ENCODE results near the gene DOCK7.
A peak's percentile ranks its signal among the peaks of the same experiment; 100 is the strongest.

The DOCK7 gene

GRCh38 chr1:62407398-62408009 lies 280.7 kb downstream of the DOCK7 start:
- peak; percentile 63 for DNase-seq (ENCODE audit: low read depth)

- DNase-seq (ENCODE audit: low read depth), result no peak
Measured at GRCh38 chr1:62406576-62406975, 281.6 kb downstream of the DOCK7 start.

- no peak for DNase-seq (ENCODE audit: low read depth)
Measured at GRCh38 chr1:62405247-62405646, 282.9 kb downstream of the DOCK7 start.

Data from EH (cell line).